HL-60 (cell line): Measurements from ENCODE around the gene HACD2.

Source experiments
- CTCF ChIP-seq: IDR thresholded peaks from one replicate; pipeline ENCODE4 v1.5.1; 2011; ENCODE audit warnings: low read length, control low read depth, inconsistent platforms; ENCODE audit not compliant: insufficient read depth
- POLR2AphosphoS5 ChIP-seq: IDR thresholded peaks from 2 replicates; pipeline ENCODE4 v1.6.1; 2012; ENCODE audit warnings: low read depth

- TF ChIP-seq CTCF (no peak), POLR2AphosphoS5 (no peak)
Observed at GRCh38 chr3:123478314-123478713, 106.5 kb downstream of the HACD2 start.
